ENCODE data around the gene PARP3. TPM values are rescaled to one million over a fixed set of nuclear protein-coding genes. Genes with fewer than 3 reads are reported as not detected.

The PARP3 gene
- total and polyA plus RNA-seq, 2 of the 8 experiments (the other 6 are each of a cell fraction or from before 2014, with no cell fraction given) = 1.3 to 1.6 TPM

GRCh38 chr3:51908026-51908425 lies 34.1 kb upstream of the PARP3 start:
- no peaks in the 10 kb centered on the region for H4K20me1 ChIP-seq (replicated peaks in 1 of 2; ENCODE audit: control insufficient read depth in 1 of 2, insufficient read depth in 2 of 2, low read length in 2 of 2)
- no peaks in the 10 kb centered on the region for H3K36me3 ChIP-seq (ENCODE audit: control insufficient read depth in 2 of 4, insufficient read depth in 4 of 4, low read length in 3 of 4)
- no peak overlapping the region for H3K27ac ChIP-seq (ENCODE audit: low read depth, low read length)
- H2AK5ac ChIP-seq (ENCODE audit: low read depth, low read length) = no peak overlapping the region
- POLR2A ChIA-PET (ENCODE audit: partially characterized antibody) = no interaction called here
- no peak overlapping the region for H3K14ac ChIP-seq (ENCODE audit: insufficient read length)
- no peaks in the 10 kb centered on the region; a peak in 1 of 4 replicates for H3K9me3 ChIP-seq (ENCODE audit: insufficient read depth in 2 of 2, low read depth in 1 of 2, low read length in 1 of 2)
- H2AFZ ChIP-seq (ENCODE audit: low read length) = no peak overlapping the region
- H3K27me3 ChIP-seq (replicated peaks in 1 of 4; ENCODE audit: control insufficient read depth in 3 of 4, extremely low read depth in 1 of 4, insufficient read depth in 3 of 4, low read length in 3 of 4) = no peaks in the 10 kb centered on the region
- no peak for FAIRE-seq
- no peak overlapping the region for H4K8ac ChIP-seq (ENCODE audit: extremely low read depth, insufficient read depth, low read length)
- H3K56ac ChIP-seq (replicated peaks; ENCODE audit: insufficient read length, low read depth, low read length) = no peak overlapping the region
- H3K23ac ChIP-seq (ENCODE audit: insufficient read length) = no peak overlapping the region
- 85% methylated on average over 4 of the region's 4 CpGs; no CpG with 5 or more reads in 1 of the 2 experiments for WGBS, 2 experiments (ENCODE audit: extremely low coverage in 1 of 2, insufficient coverage in 1 of 2, insufficient read length in 1 of 2, insufficient replicate concordance in 2 of 2, low coverage in 1 of 2, low lambda C conversion rate in 2 of 2, missing lambda C conversion rate in 1 of 2)
- H2BK20ac ChIP-seq (ENCODE audit: low read length) = no peak overlapping the region
- no peaks in the 10 kb centered on the region; the same call in 1 of the 2 replicates for H3K23me2 ChIP-seq (ENCODE audit: low read depth, low read length)
- H4K5ac ChIP-seq (ENCODE audit: insufficient read length, low read depth, low read length) = no peak overlapping the region
- no peaks in the 10 kb centered on the region; a peak in 1 of 4 replicates for H3K79me2 ChIP-seq (ENCODE audit: control insufficient read depth in 1 of 2, insufficient read depth in 2 of 2, low read length in 2 of 2)
- H3K18ac ChIP-seq (ENCODE audit: extremely low read depth, low read length) = no peak overlapping the region
- no peak overlapping the region for H3K4ac ChIP-seq (replicated peaks; ENCODE audit: insufficient read length, low read depth, low read length)
- no peaks in the 10 kb centered on the region for H3K79me1 ChIP-seq (ENCODE audit: low read depth, low read length)
- no peak overlapping the region for H2BK120ac ChIP-seq (replicated peaks; ENCODE audit: low read depth, low read length)
- H3K4me1 ChIP-seq (replicated peaks in 1 of 4; ENCODE audit: control insufficient read depth in 3 of 4, insufficient read depth in 4 of 4, low read length in 3 of 4) = no peaks in the 10 kb centered on the region
- no peak overlapping the region for H2BK12ac ChIP-seq (ENCODE audit: low read depth, low read length)
- no peak overlapping the region for H2BK15ac ChIP-seq (ENCODE audit: low read length)
- CTCF ChIA-PET (ENCODE audit: partially characterized antibody) = interaction anchor here (1.1 kb wide), 1 partner anchor 467 kb away, joined by 5 read pairs; no protein-coding TSS in a partner anchor
- no peak overlapping the region for H3K4me3 ChIP-seq (ENCODE audit: extremely low read depth in 1 of 4, insufficient read depth in 2 of 4, low read depth in 3 of 4, low read length in 4 of 4)
- H2BK5ac ChIP-seq (ENCODE audit: low read depth, low read length) = no peak overlapping the region
- no peak overlapping the region for H3K4me2 ChIP-seq (ENCODE audit: insufficient read depth in 1 of 2, low read depth in 2 of 2, low read length in 2 of 2)
- no peak for DNase-seq (ENCODE audit: low read depth in 1 of 2, low spot score in 2 of 2)
- H3K9ac ChIP-seq (replicated peaks in 1 of 4; ENCODE audit: extremely low read depth in 1 of 4, low read depth in 3 of 4, low read length in 3 of 4) = no peak overlapping the region
- H4K91ac ChIP-seq (replicated peaks; ENCODE audit: insufficient read length, low read length) = no peak overlapping the region
- TF ChIP-seq, protein P1, sequence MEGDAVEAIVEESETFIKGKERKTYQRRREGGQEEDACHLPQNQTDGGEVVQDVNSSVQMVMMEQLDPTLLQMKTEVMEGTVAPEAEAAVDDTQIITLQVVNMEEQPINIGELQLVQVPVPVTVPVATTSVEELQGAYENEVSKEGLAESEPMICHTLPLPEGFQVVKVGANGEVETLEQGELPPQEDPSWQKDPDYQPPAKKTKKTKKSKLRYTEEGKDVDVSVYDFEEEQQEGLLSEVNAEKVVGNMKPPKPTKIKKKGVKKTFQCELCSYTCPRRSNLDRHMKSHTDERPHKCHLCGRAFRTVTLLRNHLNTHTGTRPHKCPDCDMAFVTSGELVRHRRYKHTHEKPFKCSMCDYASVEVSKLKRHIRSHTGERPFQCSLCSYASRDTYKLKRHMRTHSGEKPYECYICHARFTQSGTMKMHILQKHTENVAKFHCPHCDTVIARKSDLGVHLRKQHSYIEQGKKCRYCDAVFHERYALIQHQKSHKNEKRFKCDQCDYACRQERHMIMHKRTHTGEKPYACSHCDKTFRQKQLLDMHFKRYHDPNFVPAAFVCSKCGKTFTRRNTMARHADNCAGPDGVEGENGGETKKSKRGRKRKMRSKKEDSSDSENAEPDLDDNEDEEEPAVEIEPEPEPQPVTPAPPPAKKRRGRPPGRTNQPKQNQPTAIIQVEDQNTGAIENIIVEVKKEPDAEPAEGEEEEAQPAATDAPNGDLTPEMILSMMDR (IDR thresholded peaks at IDR 0.05; ENCODE audit: control extremely low read depth in 1 of 3, insufficient read depth in 1 of 3, low read depth in 1 of 3, low read length in 3 of 3) = no peak
- no peak for TF ChIP-seq TEAD4 (IDR thresholded peaks at IDR 0.05; ENCODE audit: low read depth, low read length)
- TF ChIP-seq NANOG (IDR thresholded peaks at IDR 0.05; ENCODE audit: insufficient read depth, low read depth, low read length, poor library complexity, severe bottlenecking) = no peak
- no peak for TF ChIP-seq TAF1 (IDR thresholded peaks at IDR 0.05; ENCODE audit: low read depth, low read length)
- no peak for TF ChIP-seq KDM5A (IDR thresholded peaks at IDR 0.05; ENCODE audit: low read length)
- TF ChIP-seq SIRT6 (IDR thresholded peaks at IDR 0.05; ENCODE audit: low read length) = no peak
- TF ChIP-seq, protein P2, sequence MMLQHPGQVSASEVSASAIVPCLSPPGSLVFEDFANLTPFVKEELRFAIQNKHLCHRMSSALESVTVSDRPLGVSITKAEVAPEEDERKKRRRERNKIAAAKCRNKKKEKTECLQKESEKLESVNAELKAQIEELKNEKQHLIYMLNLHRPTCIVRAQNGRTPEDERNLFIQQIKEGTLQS (IDR thresholded peaks at IDR 0.05; ENCODE audit: insufficient read depth, low read depth, low read length) = no peak
- TF ChIP-seq ZNF274 (IDR thresholded peaks at IDR 0.05; ENCODE audit: borderline replicate concordance, extremely low read depth, low read length) = no peak
- TF ChIP-seq CBX5 (IDR thresholded peaks at IDR 0.05; ENCODE audit: low read depth, low read length) = no peak
- TF ChIP-seq SP1 (IDR thresholded peaks at IDR 0.05; ENCODE audit: low read depth, low read length) = no peak
- TF ChIP-seq RXRA (IDR thresholded peaks at IDR 0.05; ENCODE audit: insufficient read depth, low read depth, low read length) = no peak
- no peak for TF ChIP-seq SRF (IDR thresholded peaks at IDR 0.05; ENCODE audit: low read depth, low read length)
